GM20431 (cell line): ENCODE measurements around the gene GLS2.
"Not testable (repeated sequence)": the region's sequence is repeated elsewhere in the genome, so short reads cannot be mapped to it uniquely, and the experiment has no call there.

Source experiments
- in situ Hi-C: fragments of 300-500 bp; cut with MseI, MboI; formaldehyde crosslinking; loops from one replicate; pipeline ENCODE4 v1.15.0; 2020; ENCODE audit warnings: low sequenced_read_pairs; ENCODE audit not compliant: unreplicated experiment

The GLS2 gene

GRCh38 chr12:56494106-56494415 lies 6.1 kb upstream of the GLS2 start:
- in situ Hi-C loops = not testable (repeated sequence)

GRCh38 chr12:56493409-56494105 lies 5.6 kb upstream of the GLS2 start:
- in situ Hi-C loops = not testable (repeated sequence)

- in situ Hi-C loops = no loop called here
Measured at GRCh38 chr12:56490360-56490759, 2.4 kb upstream of the GLS2 start.

GRCh38 chr12:56487448-56488040 lies 417 bp downstream of the GLS2 start:
- in situ Hi-C loops = no loop called here

GRCh38 chr12:56486694-56487093 lies 1.3 kb downstream of the GLS2 start:
- in situ Hi-C loops = no loop called here

- in situ Hi-C loops = no loop called here
Measured at GRCh38 chr12:56484566-56484965, 3.4 kb downstream of the GLS2 start.

GRCh38 chr12:56479625-56480024 lies 8.3 kb downstream of the GLS2 start:
- in situ Hi-C loops = no loop called here

- in situ Hi-C loops = no loop called here
Measured at GRCh38 chr12:56477521-56478225, 10.3 kb downstream of the GLS2 start.

GRCh38 chr12:56476972-56477432 lies 11.0 kb downstream of the GLS2 start:
- in situ Hi-C loops = no loop called here

GRCh38 chr12:56476143-56476542 lies 11.8 kb downstream of the GLS2 start:
- in situ Hi-C loops = no loop called here

- in situ Hi-C loops = no loop called here
Measured at GRCh38 chr12:56474389-56474788, 13.6 kb downstream of the GLS2 start.

GRCh38 chr12:56469007-56469930 lies 18.7 kb downstream of the GLS2 start:
- in situ Hi-C loops = no loop called here

- in situ Hi-C loops = no loop called here
Measured at GRCh38 chr12:56468216-56469006, 19.6 kb downstream of the GLS2 start, which contains the start of gene SPRYD4. SPRYD4 (plus strand) TSS chr12:56468578; CDS start chr12:56468592, 14 bp downstream.

- in situ Hi-C loops = no loop called here
Measured at GRCh38 chr12:56462565-56462964, 25.4 kb downstream of the GLS2 start.

- in situ Hi-C loops = no loop called here
Measured at GRCh38 chr12:56461235-56462159, 26.5 kb downstream of the GLS2 start.

GRCh38 chr12:56457817-56458216 lies 30.1 kb downstream of the GLS2 start:
- in situ Hi-C loops = no loop called here

- in situ Hi-C loops = no loop called here
Measured at GRCh38 chr12:56454557-56454956, 33.4 kb downstream of the GLS2 start, which contains the start of gene MIP. MIP (minus strand) TSS chr12:56454657; CDS start chr12:56454613, 44 bp downstream.

GRCh38 chr12:56451147-56451546 lies 36.8 kb downstream of the GLS2 start:
- in situ Hi-C loops = no loop called here
